K562 (cell line): Measurements from ENCODE around the gene PXN. TPM values are rescaled to one million over a fixed set of nuclear protein-coding genes. Genes with fewer than 3 reads are reported as not detected.

Experiments
- ATAC-seq: fragments of 200-7000 bp; cut with Tn5 transposase; 3 replicates; pipeline ENCODE4 v1.9.1; 2020; ENCODE audit warnings: moderate library complexity
- BruUV-seq: library from RNA; stranded (reverse); fragments of 400-500 nt; replicated peaks from 2 replicates; lab custom pipeline; 2021; lab: Mats Ljungman, UMichigan
- CTCF ChIA-PET: fragments of 300-600 bp; formaldehyde crosslinking; extraction: SDS; loops from one replicate; lab custom pipeline; 2021; ENCODE audit warnings: low intra/inter-chr PET ratio; lab: Yijun Ruan, JAX
- POLR2A ChIA-PET: fragments of 300-600, 350-650 bp; sonication (Branson Sonifier 250); formaldehyde crosslinking; extraction: SDS; loops from one replicate; lab custom pipeline; 2021; ENCODE audit warnings: antibody characterized with exemption, inconsistent platforms; lab: Yijun Ruan, JAX
- DNase-seq, 4 experiments: peaks; one replicate each; pipeline versions ENCODE4 v3.0.0 to v3.0.0-alpha.2; 2011 to 2018; ENCODE audit warnings: low spot score in 3 of 4, mixed read lengths in 3 of 4; ENCODE audit errors: extremely low read depth in 1 of 4
- FAIRE-seq: peaks from 2 replicates; lab custom pipeline; 2011; peaks lifted over from hg19 to GRCh38; lab: Jason Lieb, UNC
- H2AFZ ChIP-seq: 2 replicates; pipeline ENCODE4 v1.6.0; 2011; ENCODE audit warnings: low read depth, low read length, control low read depth, inconsistent platforms
- H3K27ac ChIP-seq: fragments of 200-600 bp; 3 replicates; pipeline ENCODE4 v1.8.0; 2011; ENCODE audit warnings: low read depth, mild to moderate bottlenecking, control low read depth, inconsistent platforms, low read length, moderate library complexity, mixed read lengths; ENCODE audit errors: extremely low read depth
- H3K27me3 ChIP-seq, 2 experiments: fragments of 300-600 bp in 1 of 2; 2 replicates in 1 of 2; 3 replicates in 1 of 2; pipeline versions ENCODE4 v1.6.0 to v1.8.0; 2011; ENCODE audit warnings: inconsistent platforms in 2 of 2, low read length in 2 of 2, mild to moderate bottlenecking in 1 of 2, mixed read lengths in 1 of 2, moderate library complexity in 1 of 2; ENCODE audit not compliant: control insufficient read depth in 2 of 2, insufficient read depth in 2 of 2
- H3K36me3 ChIP-seq: fragments of 300-600 bp; 3 replicates; pipeline ENCODE4 v1.8.0; 2011; ENCODE audit warnings: mild to moderate bottlenecking, low read length, inconsistent platforms; ENCODE audit not compliant: control insufficient read depth, insufficient read depth
- H3K4me1 ChIP-seq, 2 experiments: fragments of 200-600 bp in 1 of 2; replicated peaks in 1 of 2; 2 replicates in 1 of 2; 3 replicates in 1 of 2; pipeline versions ENCODE4 v1.5.1 to v1.8.0; 2011; ENCODE audit warnings: inconsistent platforms in 2 of 2, low read length in 2 of 2, mild to moderate bottlenecking in 1 of 2, mixed read lengths in 1 of 2, moderate library complexity in 1 of 2; ENCODE audit not compliant: control insufficient read depth in 2 of 2, insufficient read depth in 2 of 2
- H3K4me2 ChIP-seq: 2 replicates; pipeline ENCODE4 v1.6.1; 2011; ENCODE audit warnings: low read length, control low read depth, inconsistent platforms, mixed read lengths; ENCODE audit not compliant: insufficient read depth
- H3K4me3 ChIP-seq: fragments of 200-600 bp; sonication (generic), shearing (Covaris generic); 2 replicates; pipeline ENCODE4 v1.5.1; 2016; ENCODE audit warnings: control low read depth, inconsistent platforms
- H3K79me2 ChIP-seq: fragments of 200-600 bp; 3 replicates; pipeline ENCODE4 v1.8.0; 2011; ENCODE audit warnings: low read length, inconsistent platforms; ENCODE audit not compliant: control insufficient read depth, insufficient read depth
- H3K9ac ChIP-seq, 2 experiments: 2 replicates each; pipeline versions ENCODE4 v1.6.0 to v1.6.1; 2011; ENCODE audit warnings: low read depth in 2 of 2, low read length in 2 of 2, control low read depth in 1 of 2, inconsistent platforms in 1 of 2, mild to moderate bottlenecking in 1 of 2, mixed read lengths in 1 of 2; ENCODE audit not compliant: insufficient read depth in 1 of 2
- H3K9me1 ChIP-seq: one replicate; pipeline ENCODE4 v1.6.0; 2011; ENCODE audit warnings: inconsistent platforms, mild to moderate bottlenecking, low read length, moderate library complexity; ENCODE audit not compliant: control insufficient read depth, insufficient read depth
- H3K9me3 ChIP-seq: replicated peaks from 2 replicates; pipeline ENCODE4 v1.5.1; 2011; ENCODE audit warnings: low read depth, low read length, inconsistent platforms; ENCODE audit not compliant: control insufficient read depth, insufficient read depth
- H4K20me1 ChIP-seq: replicated peaks from 2 replicates; pipeline ENCODE4 v1.6.1; 2011; ENCODE audit warnings: low read length, inconsistent platforms, mixed read lengths; ENCODE audit not compliant: control insufficient read depth, insufficient read depth
- NCOR1 ChIP-seq: fragments of 450-650 bp; IDR thresholded peaks from 2 replicates; pipeline ENCODE4 v1.6.1; 2016; ENCODE audit warnings: mild to moderate bottlenecking, moderate library complexity
- NR2C2 ChIP-seq, 2 experiments: fragments of 200-800 bp in 1 of 2; sonication (Bioruptor generic) in 1 of 2; sonication (generic) in 1 of 2; formaldehyde crosslinking in 1 of 2; IDR thresholded peaks; 2 replicates each; pipeline versions ENCODE4 v1.6.1 to v1.8.0; 2016 to 2022; ENCODE audit warnings: mild to moderate bottlenecking in 1 of 2, missing compliant biosample characterization in 1 of 2, missing genetic modification characterization in 1 of 2, missing genetic modification reagents in 1 of 2
- SPI1 ChIP-seq: IDR thresholded peaks from 2 replicates; pipeline ENCODE4 v1.6.1; 2011; ENCODE audit warnings: low read depth, low read length, control low read depth, borderline replicate concordance
- VEZF1 ChIP-seq: fragments of 200-800 bp; sonication (Bioruptor generic); IDR thresholded peaks from 2 replicates; pipeline ENCODE4 v1.6.1; 2017; ENCODE audit warnings: missing genetic modification characterization, missing compliant biosample characterization
- ZFP36 ChIP-seq: fragments of 150-350 bp; IDR thresholded peaks from 2 replicates; pipeline ENCODE4 v1.6.1; 2018; ENCODE audit warnings: low read length, low read depth; ENCODE audit not compliant: partially characterized antibody
- ZNF134 ChIP-seq: fragments of 250-450 bp; sonication (Bioruptor Pico); conservative IDR thresholded peaks from 2 replicates; pipeline ENCODE4 v1.4.0; 2020
- ZNF584 ChIP-seq: fragments of 200-800 bp; sonication (Bioruptor generic); IDR thresholded peaks from 2 replicates; pipeline ENCODE4 v1.6.1; 2016; ENCODE audit warnings: low read depth, mild to moderate bottlenecking, missing genetic modification characterization, missing compliant biosample characterization
- ZNF75A ChIP-seq: fragments of 450-650 bp; formaldehyde crosslinking; IDR thresholded peaks from 2 replicates; pipeline ENCODE4 v1.4.0; 2020; ENCODE audit warnings: mild to moderate bottlenecking
- WGBS: fragments of 100-300 bp; shearing (Covaris generic); methylation state at CpG from one replicate; pipeline ENCODE4 v1.1.6; 2016; ENCODE audit warnings: low coverage, mixed read lengths; ENCODE audit not compliant: insufficient coverage; ENCODE audit errors: missing lambda C conversion rate; 5-methylcytosine and 5-hydroxymethylcytosine counted together
- in situ Hi-C: fragments of 300-500 bp; cut with MboI; formaldehyde crosslinking; loops from 4 replicates; pipeline ENCODE4 v1.15.0; 2018; ENCODE audit warnings: inconsistent platforms, mixed read lengths
- intact Hi-C: fragments of 100-400 bp; cut with micrococcal nuclease; formaldehyde crosslinking; loops from 2 replicates; pipeline ENCODE4 v1.14.2; 2022
- polyA plus RNA-seq, 8 experiments: library from polyadenylated mRNA; depleted of rRNA in 4 of 8; stranded (reverse) in 5 of 8; unstranded in 3 of 8; fragments of >200 nt; fragmentation: Nextera tagmentation in 2 of 8; fragmentation: Illumina TruSeq in 1 of 8; extraction: Ambion mirVana in 2 of 8; extraction: Trizol in 1 of 8; gene quantifications; 2 replicates each; pipeline versions ENCODE4 v1.2.1 to v1.2.3, GENCODE V29; 2011 to 2014; ENCODE audit warnings: inconsistent platforms in 1 of 8, missing spikeins in 1 of 8
- total RNA-seq, 7 experiments: library from RNA; depleted of rRNA in 6 of 7; stranded (reverse); fragments of >200 nt in 6 of 7; fragmentation: Illumina TruSeq in 2 of 7; extraction: Trizol in 2 of 7; gene quantifications; 2 replicates each; pipeline versions ENCODE4 v1.2.1 to v1.2.3, GENCODE V29; 2011 to 2021; ENCODE audit warnings: low replicate concordance in 1 of 7

The PXN gene
- total and polyA plus RNA-seq, 9 of the 15 experiments (the other 6 are each of a cell fraction or from before 2014, with no cell fraction given) = 4.0 to 74.1 (median 18.6) TPM

GRCh38 chr12:120252071-120252906, 13.2 kb downstream of the PXN start:
- no TSS peak for BruUV-seq
- WGBS = 70% methylated on average over 12 of the region's 12 CpGs
- Histone ChIP-seq H3K27ac (no peak overlapping the region), H3K9me3 (no peaks in the 10 kb centered on the region), H2AFZ (no peak overlapping the region), H4K20me1 (peaks cover 19% of the 10 kb centered on the region), H3K36me3 (peaks cover 13% of the 10 kb centered on the region; the same call in 1 of the 3 replicates), H3K79me2 (peaks cover 30% of the 10 kb centered on the region), H3K4me3 (no peak overlapping the region), H3K9ac (no peak overlapping the region; a peak in 1 of 4 replicates), H3K4me1 (peaks cover 28 to 34% of the 10 kb centered on the region in 2 experiments), H3K4me2 (no peak overlapping the region), H3K9me1 (peaks cover 3% of the 10 kb centered on the region), H3K27me3 (no peaks in the 10 kb centered on the region)
- FAIRE-seq (no peak), DNase-seq (no peak), ATAC-seq (no peak)
- ChIA-PET POLR2A (interaction anchor here (0.9 to 6.8 kb wide), 5 partner anchors 9 to 61 kb away, joined by 3 to 53 read pairs (median 4); partner anchors contain the start of genes RNU4-1, RNU4-2 and RPLP0), CTCF (no interaction called here)
- intact Hi-C loops = no loop called here
- in situ Hi-C loops = no loop called here
- TF ChIP-seq NR2C2 (CRISPR knock-in tag; IDR thresholded peaks at IDR 0.05) (no peak), NR2C2 (tag; IDR thresholded peaks at IDR 0.05) (peak; percentile 14; the same call in 1 of the 2 replicates), NCOR1 (no peak), ZNF75A (CRISPR knock-in tag) (no peak), VEZF1 (CRISPR knock-in tag) (no peak), ZFP36 (no peak), SPI1 (peak; percentile 78; the same call in 1 of the 2 replicates), ZNF584 (no peak), ZNF134 (0 out of 2 replicates have a peak, but pooled peaks have one; percentile 53)
